ENCODE results near the gene ZNF543. TPM values are rescaled to one million over a fixed set of nuclear protein-coding genes. Genes with fewer than 3 reads are reported as not detected.

Gene ZNF543
- total RNA-seq, 1 experiment from 2014 or later: 10.6 TPM

DNA sequence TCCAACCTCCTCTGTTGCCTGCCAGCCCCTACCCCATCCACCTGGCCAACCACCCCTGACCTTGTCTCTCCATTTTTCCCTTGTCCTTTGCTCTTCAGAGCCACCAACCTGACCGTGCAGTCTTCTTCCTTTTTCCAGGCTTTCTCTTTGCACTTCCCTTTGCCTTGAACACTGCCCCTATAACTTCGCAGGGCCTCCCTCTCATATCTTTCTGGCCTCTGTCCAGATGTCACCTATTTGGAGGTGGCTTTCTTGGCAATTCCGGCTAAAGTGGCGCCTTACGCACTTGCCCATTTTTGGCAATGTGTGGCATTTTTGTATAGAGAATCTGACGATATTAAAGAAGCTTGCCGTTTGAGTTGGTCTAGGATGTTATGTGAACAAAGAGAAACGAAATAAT is 844 bp downstream of the ZNF543 start:
- no TSS peak for BruUV-seq (replicated peaks)
- Histone ChIP-seq H3K27ac (ENCODE audit: low read depth, low read length, poor library complexity, severe bottlenecking) (peak overlapping the region; percentile 88), H3K4me3 (ENCODE audit: low read depth, low read length, poor library complexity, severe bottlenecking) (peak overlapping the region; percentile 93), H3K4me1 (ENCODE audit: insufficient read depth, low read length, poor library complexity, severe bottlenecking) (no peaks in the 10 kb centered on the region), H3K9me3 (ENCODE audit: low read depth, low read length, poor library complexity, severe bottlenecking) (no peaks in the 10 kb centered on the region), H3K27me3 (replicated peaks; ENCODE audit: insufficient read depth, low read depth, low read length, poor library complexity) (peaks cover 23% of the 10 kb centered on the region), H3K36me3 (ENCODE audit: insufficient read depth, low read length, poor library complexity, severe bottlenecking) (peaks cover 22% of the 10 kb centered on the region)
- intact Hi-C loops (cut with micrococcal nuclease; ENCODE audit: unreplicated experiment): no loop called here
- ChIA-PET CTCF (no interaction called here), POLR2A (ENCODE audit: low non-redundant PET) (no interaction called here)
- no peak for DNase-seq (ENCODE audit: low spot score)
- TF ChIP-seq EZH2 (IDR thresholded peaks at IDR 0.05; ENCODE audit: borderline replicate concordance, low read depth, low read length, poor library complexity, severe bottlenecking): no peak
- no peak for TF ChIP-seq CTCF (conservative IDR thresholded peaks at IDR 0.05; ENCODE audit: low read depth, low read length)

- no peak for TF ChIP-seq EZH2 (IDR thresholded peaks at IDR 0.05; ENCODE audit: borderline replicate concordance, low read depth, low read length, poor library complexity, severe bottlenecking)
- TF ChIP-seq CTCF (conservative IDR thresholded peaks at IDR 0.05; ENCODE audit: low read depth, low read length): no peak
- BruUV-seq (replicated peaks): no TSS peak
- peaks cover 17% of the 10 kb centered on the region for H3K27me3 ChIP-seq (replicated peaks; ENCODE audit: insufficient read depth, low read depth, low read length, poor library complexity)
- intact Hi-C loops (cut with micrococcal nuclease; ENCODE audit: unreplicated experiment): no loop called here
- peak overlapping the region; percentile 93 for H3K4me3 ChIP-seq (ENCODE audit: low read depth, low read length, poor library complexity, severe bottlenecking)
- H3K9me3 ChIP-seq (ENCODE audit: low read depth, low read length, poor library complexity, severe bottlenecking): no peaks in the 10 kb centered on the region
- CTCF ChIA-PET: no interaction called here
- peaks cover 25% of the 10 kb centered on the region for H3K36me3 ChIP-seq (ENCODE audit: insufficient read depth, low read length, poor library complexity, severe bottlenecking)
- POLR2A ChIA-PET (ENCODE audit: low non-redundant PET): no interaction called here
- no peaks in the 10 kb centered on the region for H3K4me1 ChIP-seq (ENCODE audit: insufficient read depth, low read length, poor library complexity, severe bottlenecking)
- DNase-seq (ENCODE audit: low spot score): no peak
- no peak overlapping the region for H3K27ac ChIP-seq (ENCODE audit: low read depth, low read length, poor library complexity, severe bottlenecking)
These were observed 1.5 kb downstream of the ZNF543 start for GRCh38 chr19:57321751-57322150.

DNA sequence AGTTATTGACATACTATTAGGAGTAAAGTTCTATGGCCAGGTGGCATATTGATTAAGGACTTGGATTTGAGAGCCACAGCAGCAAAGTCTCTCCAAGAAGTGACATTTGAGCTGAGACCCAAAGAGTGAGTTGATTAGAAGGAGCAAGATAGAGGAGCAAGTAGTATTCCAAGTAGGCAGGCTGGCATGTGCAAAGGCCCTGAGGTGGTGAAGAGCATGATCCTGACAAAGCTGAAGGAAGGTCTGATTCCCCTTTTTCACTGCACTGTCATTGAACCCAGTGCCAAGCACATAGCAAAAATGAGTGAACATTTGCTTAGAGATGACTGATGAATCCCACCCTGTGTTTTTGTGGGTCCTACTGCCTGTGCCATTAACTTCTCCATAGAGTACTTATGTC is 4.7 kb downstream of the ZNF543 start:
- intact Hi-C loops (cut with micrococcal nuclease; ENCODE audit: unreplicated experiment): no loop called here
- POLR2A ChIA-PET (ENCODE audit: low non-redundant PET): no interaction called here
- CTCF ChIA-PET: no interaction called here
- Histone ChIP-seq H3K9me3 (ENCODE audit: low read depth, low read length, poor library complexity, severe bottlenecking) (no peaks in the 10 kb centered on the region), H3K27me3 (replicated peaks; ENCODE audit: insufficient read depth, low read depth, low read length, poor library complexity) (no peaks in the 10 kb centered on the region), H3K4me1 (ENCODE audit: insufficient read depth, low read length, poor library complexity, severe bottlenecking) (no peaks in the 10 kb centered on the region), H3K27ac (ENCODE audit: low read depth, low read length, poor library complexity, severe bottlenecking) (no peak overlapping the region), H3K4me3 (ENCODE audit: low read depth, low read length, poor library complexity, severe bottlenecking) (no peak overlapping the region), H3K36me3 (ENCODE audit: insufficient read depth, low read length, poor library complexity, severe bottlenecking) (peaks cover 53% of the 10 kb centered on the region)
- no TSS peak for BruUV-seq (replicated peaks)
- no peak for DNase-seq (ENCODE audit: low spot score)
- no peak for TF ChIP-seq CTCF (conservative IDR thresholded peaks at IDR 0.05; ENCODE audit: low read depth, low read length)
- TF ChIP-seq EZH2 (IDR thresholded peaks at IDR 0.05; ENCODE audit: borderline replicate concordance, low read depth, low read length, poor library complexity, severe bottlenecking): no peak

Measured in A673 (cell line).